HuH-7 (cell line): ENCODE results near the gene ATG10.

Experiments
- DNase-seq: peaks from one replicate; pipeline ENCODE4 v3.0.0; 2011; ENCODE audit warnings: low spot score

The ATG10 gene

GRCh38 chr5:82277987-82278710 is 306.3 kb downstream of the ATG10 start, which contains the start of gene RPS23:
Gene RPS23 (minus strand): TSS chr5:82278354. CDS start chr5:82278323, 31 bp downstream.
- DNase-seq: peak; percentile 80

GRCh38 chr5:82278711-82279370 is 307.0 kb downstream of the ATG10 start:
- no peak for DNase-seq

- DNase-seq: no peak
Measured at GRCh38 chr5:82283893-82284292, 312.1 kb downstream of the ATG10 start.

DNA sequence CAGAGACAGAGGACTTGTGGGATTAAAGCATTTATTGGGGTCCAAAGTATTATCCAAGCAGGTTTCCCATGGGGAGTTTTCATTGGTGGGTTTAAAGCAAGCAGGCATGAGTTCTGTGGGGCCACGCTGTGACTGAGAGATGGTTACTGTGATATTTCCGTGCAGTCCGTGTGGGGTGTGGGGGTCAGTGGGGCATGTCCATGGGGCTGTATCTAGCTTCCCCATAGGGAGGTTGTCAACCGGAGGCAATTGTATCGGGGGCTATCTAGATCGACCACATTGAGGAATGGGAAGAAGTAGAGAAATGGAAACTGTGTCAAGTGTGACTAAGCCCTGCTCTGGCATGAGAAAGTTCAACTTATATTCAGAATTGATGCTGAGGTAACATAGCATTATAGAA is 313.4 kb downstream of the ATG10 start:
- no peak for DNase-seq

DNA sequence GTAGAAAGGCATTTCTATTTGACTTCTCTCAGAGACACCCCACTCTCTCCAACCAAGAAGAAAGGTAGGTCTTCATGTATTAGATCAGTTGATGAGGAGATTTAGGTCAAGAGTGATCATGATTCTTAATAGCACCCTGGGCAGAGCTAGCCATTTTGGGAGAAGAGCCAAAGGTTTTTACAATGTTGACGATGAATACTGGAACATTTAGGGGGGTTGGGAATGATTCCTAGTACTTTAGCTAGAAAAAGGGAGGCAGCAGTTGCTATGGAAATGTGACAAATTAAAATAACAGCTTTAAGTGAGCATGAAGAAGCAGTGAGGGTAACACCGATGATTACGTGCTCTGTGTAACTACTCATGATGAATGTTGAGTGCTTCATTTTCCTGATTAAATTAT is 315.8 kb downstream of the ATG10 start:
- no peak for DNase-seq

DNA sequence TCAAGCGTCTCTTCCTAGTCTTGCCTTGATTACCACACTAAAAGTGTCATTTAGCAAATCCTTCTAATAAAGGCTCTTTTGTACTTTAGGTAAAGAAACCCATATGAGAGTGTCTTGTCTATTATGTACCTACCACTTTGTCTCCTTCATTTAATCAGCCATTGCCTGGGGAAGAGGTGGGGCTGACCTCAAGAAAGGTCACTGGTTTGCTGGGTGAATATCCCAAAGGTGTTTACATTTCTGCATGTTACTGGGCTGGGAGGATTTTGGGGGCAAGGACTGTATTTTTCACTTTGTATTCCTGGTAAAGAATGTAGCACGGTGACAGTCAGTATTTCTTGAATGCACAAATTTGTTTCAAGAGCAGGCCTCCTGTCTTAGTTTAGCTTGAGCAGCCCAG is 318.2 kb downstream of the ATG10 start:
- no peak for DNase-seq

- no peak for DNase-seq
Measured at GRCh38 chr5:82290908-82291307, 319.1 kb downstream of the ATG10 start.

GRCh38 chr5:82291420-82291819 is 319.6 kb downstream of the ATG10 start:
- no peak for DNase-seq

DNA sequence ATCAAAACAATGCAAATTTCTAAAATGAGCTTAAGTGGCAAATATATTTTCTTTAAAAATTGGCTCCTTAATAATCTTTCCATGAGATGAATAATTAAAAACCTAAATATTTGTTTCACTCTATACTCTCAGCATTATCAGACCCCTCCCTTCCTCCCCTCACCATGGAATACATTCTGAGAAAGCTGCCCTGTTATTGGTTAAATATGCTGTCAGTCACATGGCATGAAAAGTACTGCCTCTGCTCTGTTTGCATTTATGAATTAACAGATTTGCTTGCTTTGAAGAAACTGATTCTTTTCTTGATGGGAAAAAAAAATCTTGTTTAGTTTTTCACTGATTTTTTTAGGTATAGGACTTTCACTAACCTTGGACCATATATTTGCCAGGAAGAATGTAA is 323.3 kb downstream of the ATG10 start:
- no peak for DNase-seq

GRCh38 chr5:82295959-82296531 is 324.2 kb downstream of the ATG10 start:
- no peak for DNase-seq

- no peak for DNase-seq
Measured at GRCh38 chr5:82296929-82297328, 325.1 kb downstream of the ATG10 start.

- no peak for DNase-seq
Measured at GRCh38 chr5:82297711-82298110, 325.9 kb downstream of the ATG10 start.

GRCh38 chr5:82298668-82299067 is 326.8 kb downstream of the ATG10 start:
- no peak for DNase-seq

DNA sequence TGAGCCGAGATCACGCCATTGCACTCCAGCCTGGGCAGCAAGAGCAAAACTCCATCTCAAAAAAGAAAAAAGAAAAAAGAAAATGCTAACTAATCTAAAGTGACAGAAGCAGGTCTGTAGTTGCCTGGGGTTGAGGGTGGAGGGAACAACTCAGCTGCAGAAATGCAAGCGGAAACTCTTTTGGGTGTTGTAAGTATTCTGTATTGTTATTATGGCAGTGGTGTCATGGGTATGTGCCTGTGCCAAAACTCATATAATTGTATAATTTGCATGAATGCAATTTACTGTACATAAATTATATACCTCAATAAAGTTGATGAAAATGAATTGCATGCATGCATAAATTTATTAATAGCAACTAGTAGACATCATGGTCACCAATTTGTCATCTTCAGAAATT is 329.4 kb downstream of the ATG10 start:
- no peak for DNase-seq
